Fibroblast of skin of scalp (primary cell): ENCODE results near the gene PHKA2.

Experiments
- DNase-seq: peaks from one replicate; pipeline ENCODE4 v3.0.0-alpha.2; 2013

PHKA2 gene

DNA sequence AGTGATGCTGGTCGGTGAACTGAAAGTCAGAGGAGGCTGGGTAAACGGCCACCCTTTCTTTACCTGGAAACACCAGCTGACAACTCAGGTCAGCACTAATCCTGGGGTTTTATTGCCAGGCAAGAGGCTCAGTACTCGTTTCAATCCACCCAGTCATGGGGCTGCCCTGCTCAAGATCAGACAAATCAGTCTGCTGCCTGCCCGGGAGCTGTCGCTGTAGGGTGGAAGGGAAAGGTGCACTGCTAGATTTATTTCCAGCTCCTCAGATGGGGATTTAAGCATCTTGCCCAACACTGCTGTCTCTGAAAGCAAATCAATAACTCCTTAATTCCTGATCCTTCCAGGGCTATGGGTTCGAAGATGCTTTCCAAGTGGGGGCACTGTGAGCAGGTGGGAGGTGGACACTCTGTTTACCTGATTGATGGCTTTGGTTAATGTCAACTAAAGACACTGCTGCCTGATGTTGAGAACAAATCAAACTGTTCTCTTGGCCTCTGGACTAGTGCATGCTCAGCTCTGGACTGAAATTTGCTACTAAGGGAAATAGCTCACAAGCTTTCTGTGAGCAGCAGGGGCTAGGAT is 59.3 kb downstream of the PHKA2 start:
- no peak for DNase-seq

DNA sequence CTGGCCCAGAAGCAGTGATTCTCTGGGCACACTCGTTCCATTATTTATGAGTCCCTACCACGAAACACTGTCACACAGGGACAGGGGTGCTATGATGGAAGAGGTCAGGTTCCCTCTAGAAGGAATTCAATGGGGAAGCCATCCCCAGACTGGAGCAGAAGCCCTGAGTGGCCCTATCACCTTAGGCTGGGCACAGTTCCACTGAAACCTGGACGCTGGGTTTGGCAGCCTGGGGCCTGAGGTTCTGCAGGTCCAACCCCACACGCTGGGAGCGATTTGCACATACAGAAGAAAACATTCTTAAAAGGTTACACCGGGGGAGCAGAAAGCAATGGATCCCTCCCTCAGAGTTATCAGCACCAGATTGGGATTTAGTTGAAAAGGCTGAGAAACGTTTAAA is 63.3 kb downstream of the PHKA2 start:
- DNase-seq = no peak

DNA sequence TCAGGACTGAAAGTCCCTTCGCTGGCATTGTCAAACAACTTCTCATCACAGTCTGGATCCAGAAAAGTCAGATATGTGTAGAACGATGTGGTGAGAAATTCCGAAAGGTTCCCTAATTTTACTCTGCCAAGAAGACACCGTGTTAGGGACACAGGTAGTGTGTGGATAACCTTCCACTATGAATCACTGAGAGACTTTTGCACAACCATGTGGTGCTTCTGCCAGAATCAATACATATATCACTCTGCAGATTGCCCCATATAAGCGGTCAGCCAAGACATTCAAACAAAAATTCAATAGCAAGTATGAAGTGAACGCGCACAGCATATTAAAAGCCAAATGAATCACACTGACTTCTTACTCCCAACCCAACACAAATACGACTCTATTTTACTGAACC is 63.8 kb downstream of the PHKA2 start:
- DNase-seq = no peak

DNA sequence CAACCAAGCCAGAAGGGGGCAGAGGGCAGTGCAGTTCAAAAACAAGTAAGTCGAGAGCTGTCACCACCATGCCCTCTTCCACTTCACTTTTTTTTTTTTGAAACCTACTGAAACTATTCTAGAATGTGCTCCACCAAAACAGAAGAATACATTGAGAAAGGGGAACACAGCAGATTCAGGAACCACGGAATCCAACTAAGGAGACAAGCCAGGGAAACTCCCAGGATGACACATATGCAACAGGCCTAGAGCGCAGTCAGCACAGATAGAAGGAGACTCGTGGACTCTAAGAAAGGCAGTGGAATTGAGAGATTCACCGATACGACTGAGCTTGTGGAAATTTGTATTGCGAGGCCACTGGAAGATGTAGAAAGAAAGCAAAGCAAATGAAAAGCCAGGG is 66.1 kb downstream of the PHKA2 start:
- DNase-seq = no peak

DNA sequence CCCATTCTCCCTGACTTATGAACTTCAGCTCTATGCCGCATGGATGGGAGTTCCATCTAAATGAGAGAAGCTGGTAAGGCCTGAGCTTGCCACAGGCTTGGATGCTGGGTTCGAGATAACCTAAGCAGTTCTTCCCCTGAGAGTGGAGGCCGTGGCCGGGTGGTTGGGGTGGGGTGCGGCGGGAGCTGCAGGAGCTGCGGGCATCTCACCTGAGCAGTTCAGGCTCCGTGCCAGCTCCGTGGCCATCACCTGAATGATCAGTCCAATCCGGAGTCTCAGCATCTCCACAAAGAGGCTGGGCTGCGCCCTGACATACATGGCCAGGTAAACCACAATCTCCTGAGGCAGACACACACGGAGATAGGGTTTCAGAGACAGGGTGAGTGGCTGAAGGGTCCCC is 77.6 kb downstream of the PHKA2 start:
- no peak for DNase-seq

DNA sequence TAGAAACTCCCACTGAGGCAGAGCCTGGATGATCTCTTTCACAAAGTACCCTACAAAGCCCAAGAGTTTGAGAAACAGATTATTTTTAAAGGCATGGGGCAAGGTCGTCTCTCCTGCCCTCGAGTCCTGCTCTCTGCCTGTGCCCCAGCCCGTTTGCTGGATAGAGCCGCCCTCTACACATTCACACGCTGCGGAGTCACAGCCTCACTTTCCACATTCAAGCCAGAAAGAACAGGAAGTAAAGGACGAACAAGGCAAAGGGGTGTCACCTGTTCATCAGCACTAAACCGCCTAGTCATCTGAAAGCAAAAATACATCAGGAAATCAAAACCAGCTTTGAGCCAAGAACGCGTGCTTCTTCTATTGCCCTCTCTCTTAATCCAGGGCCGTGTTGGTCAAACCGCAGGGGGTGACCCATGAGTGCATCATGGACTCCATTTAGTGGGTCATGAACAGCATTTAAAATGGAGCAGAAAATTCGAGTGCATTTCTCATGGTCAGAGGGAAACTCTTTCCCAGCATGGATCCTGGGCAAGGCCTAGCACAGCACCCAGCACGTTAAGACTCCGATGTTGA is 83.4 kb downstream of the PHKA2 start:
- DNase-seq = no peak

DNA sequence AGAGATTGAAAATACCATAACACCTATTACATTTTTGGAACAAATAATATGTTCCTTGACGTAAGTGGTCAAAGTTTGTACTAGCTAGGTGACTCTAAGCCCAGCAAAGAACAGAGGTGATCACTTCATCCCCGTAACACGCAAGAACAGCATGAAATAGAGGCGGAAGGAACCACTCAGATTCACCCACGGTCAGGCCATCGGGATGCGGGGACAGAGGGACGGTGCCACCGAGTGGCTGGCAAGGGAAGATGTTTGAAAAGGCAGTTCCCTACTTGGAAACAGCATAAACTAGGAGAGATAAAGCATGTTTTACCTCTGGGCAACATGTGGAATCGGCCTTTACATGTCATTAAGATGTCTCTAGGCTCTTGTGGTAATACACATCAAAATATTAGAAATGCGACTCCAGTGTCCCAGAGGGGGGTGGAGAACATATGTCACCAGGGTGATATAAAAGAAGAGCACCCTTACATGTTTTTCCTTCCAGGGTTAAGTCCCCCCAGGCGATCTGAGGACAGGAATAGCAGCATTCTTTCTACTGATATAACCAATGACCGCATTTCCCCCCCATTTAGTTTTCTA is 84.0 kb downstream of the PHKA2 start:
- DNase-seq = peak; percentile 22

DNA sequence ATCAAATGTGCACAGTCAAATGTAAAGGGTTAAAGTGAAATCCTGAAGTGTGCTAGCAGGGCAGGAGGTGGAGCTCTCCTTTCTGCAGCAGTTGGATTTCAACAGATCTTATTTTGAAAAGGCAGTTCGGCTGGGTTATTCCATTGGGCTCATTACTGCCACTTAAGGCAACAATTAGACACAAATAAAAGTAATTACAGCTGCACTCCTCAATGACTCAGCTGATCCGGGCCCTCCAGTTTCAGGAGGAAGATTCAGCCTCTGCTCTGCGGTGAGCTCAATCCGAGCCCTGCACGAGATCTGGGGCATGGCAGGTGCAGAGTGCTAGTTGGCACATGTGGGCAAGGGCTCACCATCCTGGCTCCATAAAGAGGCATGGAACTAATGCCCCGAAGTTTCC is 85.4 kb downstream of the PHKA2 start:
- DNase-seq = no peak

DNA sequence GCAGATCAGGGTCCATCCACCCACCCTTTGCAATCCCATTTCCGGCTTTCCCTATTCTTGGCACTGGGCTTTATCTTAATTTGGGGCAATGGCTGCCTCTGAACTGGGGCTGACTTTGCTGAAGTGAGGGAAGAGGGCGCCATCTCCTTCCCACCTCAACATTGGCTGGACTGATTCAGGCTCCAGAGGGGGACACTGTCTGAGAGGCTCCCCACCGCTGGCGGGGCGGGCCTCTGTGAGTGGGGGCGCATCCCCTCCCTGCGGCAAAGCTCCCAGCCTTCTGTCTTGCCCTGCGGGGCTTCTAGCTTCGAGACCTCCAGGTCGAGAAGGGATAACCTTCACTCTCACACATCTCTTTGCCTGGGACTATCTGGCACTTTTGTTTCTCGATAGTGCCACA is 85.8 kb downstream of the PHKA2 start:
- DNase-seq = no peak

DNA sequence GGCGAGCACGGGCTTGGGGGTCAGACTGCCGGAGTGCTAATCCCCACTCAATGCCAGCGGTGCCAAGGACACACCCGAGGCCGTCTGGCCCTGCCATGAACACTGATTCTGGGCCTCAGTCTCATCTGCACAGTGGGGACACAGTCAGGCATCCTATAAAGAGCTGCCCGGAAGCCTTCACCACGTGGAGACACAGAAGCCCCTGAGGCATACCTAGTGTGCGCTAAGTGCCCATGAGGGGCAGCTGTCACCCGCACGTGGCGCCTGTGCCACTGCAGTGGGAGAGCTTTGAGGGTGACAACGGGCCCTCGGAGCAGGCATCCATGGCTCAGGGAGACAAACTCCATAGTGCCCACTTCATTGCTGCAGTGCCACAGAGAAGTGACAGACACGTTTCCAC is 86.3 kb downstream of the PHKA2 start:
- no peak for DNase-seq

DNA sequence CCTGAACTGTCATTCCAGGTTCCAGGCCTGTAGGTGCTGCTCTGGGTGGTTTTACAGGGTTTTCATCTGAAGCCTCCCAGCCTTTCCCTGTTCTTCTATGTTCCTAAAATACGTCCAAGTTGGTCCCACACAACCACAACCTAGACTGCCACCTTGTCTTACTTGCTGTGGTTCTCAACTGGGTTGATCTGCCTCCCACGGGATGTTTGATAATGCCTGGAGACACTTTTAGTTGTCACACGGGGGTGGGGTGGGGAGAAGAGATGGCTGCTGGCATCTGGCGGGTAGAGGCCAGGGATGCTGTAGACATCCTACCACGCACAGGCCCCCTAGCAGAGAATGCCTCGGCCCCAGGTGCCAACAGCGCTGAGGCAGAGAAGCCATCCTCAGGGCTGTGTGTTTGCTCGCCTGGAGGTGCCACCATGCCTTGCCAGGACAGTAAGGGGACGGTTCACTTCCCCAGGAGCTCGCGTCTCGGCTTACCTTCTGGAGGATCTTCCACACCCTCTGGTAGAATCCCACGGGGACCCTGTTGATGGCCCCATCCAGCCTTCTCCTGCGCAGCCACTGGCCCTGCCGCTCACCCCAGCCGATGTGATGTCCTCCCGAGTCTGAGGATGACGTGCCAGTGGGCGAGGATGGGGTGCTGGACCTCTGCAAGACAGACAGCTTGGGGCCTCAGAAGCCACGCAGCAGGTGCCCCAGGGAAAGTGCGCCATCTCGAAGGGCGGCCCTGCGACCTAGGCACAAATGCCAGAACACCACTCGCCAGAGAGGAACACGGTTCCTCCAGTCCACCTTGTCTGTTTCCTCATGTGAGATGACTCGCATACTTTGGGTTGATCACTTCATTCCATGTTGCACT is 87.0 kb downstream of the PHKA2 start:
- DNase-seq = no peak

DNA sequence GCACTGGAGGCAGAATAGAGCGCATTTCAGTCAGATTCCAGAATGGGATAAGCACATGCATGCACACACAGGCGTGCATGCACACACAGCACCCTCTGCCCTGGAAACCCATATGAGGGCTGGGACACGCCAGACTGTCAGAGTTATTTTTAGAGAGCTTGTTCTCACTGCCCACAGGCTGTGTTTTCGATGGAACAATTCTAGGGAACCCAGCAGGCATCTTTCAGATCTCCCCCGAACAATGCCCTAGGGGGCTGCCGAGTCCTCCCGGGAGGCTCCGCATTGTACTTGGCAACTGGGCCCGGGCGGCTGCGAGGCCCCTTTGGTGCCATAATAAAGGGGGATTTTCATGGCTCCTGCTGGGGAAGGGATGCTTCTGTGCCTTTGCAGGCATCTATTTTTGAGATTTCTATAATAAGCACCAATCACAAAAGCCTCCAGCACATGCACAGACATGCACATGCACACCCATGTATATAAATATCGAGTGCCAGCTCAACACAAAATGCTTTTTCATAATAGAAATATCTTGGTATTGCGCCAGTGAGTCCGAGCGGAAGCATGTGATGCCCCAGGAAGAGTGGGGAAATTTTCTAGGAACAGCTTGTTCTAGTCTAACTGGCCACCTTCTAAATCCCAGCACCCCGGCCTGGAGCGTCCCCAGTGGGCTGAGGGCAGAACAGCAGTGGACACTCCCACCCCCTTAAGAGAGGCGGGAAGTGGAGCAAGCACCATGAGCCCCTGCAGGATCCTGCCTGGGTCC is 88.5 kb downstream of the PHKA2 start:
- peak; percentile 77 for DNase-seq

DNA sequence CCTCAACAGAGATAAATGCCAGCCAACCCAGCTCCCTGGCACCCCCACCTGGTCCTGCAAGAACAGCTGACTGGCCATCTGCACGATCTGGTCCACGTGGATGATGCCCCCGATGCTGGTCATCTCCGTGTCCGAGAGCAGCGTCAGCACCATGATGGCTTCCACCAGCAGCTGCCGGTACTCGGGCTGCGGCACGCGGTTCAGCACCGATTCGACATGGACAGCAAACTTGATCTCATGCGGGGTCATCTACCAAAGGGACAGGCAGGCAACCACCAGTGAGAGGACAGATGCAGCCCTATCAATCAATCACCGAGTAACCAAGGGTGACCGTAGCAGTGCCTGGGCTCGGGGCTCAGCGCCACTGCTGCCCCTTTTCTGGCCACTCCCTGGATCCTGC is 89.8 kb downstream of the PHKA2 start:
- DNase-seq = no peak

DNA sequence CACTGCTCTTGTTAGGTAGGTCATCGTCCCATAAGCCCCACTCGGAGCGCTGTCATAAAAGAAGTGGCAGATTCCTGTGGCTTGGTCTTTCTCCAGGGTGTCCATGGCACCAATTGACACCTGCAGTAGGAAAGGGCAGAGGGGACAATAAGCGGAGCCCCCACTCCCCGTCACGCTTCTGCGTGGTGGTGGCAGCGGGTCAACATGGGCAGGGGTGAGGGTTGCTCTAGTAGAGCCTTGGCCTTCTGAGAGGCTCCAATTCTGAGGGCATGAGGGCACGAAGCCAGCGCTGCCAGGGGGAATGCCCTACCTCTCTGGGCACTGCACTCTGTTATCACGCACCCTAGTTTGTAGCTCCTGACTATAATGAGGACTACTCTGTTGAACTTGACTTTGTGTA is 90.4 kb downstream of the PHKA2 start:
- DNase-seq = no peak

DNA sequence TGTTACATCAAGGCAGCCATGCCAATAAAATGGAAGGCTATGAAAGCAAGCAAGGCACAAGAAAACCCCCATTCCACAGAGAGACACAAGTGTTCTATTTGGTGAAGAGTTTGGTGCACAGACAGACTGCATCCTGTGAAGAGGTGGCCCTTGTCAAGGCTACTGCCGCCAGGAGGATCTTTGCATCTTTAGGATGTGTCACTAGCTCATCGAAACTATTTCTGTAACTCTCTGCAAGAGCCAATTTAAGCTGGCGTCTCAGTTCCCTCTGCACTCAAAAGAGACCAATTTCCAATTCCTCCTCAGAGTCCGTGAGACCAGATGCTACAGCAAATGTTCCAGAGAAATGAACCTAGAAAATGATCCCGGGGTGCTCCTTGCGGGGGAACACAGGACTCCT is 91.0 kb downstream of the PHKA2 start:
- no peak for DNase-seq

DNA sequence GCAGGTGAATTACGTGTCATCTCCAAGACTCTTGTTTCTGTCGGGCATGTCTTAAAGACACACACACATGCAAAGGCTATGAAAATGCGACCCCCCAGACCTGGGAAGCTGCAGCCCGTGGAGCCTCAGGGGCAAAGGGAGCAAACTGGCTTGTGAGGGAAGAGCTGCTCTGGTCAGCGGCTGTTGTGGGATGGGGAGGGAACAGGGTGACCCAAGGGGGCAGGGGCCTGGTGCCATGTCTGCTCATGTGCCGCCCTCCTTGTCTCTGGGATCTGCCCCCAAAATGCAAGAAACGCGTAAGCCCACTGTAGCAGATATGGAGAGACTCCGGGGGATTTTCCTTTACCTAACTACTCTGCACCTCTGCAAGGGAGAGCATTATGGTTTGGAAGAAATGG is 92.4 kb downstream of the PHKA2 start:
- no peak for DNase-seq

DNA sequence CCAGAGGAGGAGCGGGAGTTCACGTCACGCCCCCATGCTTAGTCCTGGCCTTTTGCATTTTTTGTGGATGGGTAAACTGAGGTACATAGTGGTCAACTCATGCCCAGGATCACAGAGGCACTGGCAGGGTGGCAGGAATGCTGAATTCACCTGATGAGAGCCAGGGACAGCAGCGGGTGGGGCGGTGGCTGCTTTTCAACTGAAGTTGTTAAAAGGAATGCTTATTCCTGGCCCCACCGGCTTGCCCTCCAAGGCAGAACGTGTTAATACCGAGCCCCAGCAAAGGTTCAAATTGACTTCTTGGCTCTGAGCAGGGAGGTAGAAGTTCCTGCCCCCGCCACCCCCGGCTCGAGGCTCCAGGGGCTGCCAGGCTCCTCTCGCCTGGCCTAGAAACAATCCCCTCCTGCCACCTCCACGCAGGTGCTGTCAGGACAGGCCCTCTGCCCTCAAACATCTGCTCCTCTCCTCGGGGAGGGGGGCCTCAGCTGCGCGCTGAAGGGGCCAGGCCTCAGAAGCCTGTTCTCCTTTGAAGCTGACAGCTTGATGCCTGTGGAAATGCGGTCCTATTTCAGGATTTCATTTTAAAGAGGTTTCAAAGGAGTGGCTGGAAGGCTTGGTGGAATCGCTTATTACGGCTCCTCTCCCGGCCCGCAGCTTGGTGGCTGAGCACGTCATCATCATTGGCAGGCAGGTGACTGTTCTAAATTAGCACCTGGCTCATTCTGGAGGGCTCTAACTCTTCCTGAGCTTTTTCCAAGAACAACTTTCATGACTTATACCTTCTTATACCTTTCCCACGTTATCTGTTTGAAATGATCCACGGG is 93.0 kb downstream of the PHKA2 start:
- DNase-seq = no peak

DNA sequence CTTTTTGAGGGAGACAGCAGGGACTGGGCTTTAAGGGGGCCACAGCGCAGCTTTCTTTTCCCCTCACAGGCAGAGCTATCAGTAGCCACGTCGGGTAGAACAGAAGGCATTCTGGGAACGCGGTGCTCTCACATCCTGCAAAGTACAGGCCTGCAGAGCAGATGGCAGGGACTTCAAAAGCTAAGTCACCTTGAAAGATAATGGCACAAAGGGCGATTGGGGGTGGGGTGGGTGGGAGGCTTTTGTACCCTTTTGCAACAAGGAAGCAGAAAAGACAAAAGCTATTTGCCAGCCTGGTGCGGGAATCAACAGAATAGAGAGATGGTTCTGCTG is 93.9 kb downstream of the PHKA2 start:
- DNase-seq = no peak

DNA sequence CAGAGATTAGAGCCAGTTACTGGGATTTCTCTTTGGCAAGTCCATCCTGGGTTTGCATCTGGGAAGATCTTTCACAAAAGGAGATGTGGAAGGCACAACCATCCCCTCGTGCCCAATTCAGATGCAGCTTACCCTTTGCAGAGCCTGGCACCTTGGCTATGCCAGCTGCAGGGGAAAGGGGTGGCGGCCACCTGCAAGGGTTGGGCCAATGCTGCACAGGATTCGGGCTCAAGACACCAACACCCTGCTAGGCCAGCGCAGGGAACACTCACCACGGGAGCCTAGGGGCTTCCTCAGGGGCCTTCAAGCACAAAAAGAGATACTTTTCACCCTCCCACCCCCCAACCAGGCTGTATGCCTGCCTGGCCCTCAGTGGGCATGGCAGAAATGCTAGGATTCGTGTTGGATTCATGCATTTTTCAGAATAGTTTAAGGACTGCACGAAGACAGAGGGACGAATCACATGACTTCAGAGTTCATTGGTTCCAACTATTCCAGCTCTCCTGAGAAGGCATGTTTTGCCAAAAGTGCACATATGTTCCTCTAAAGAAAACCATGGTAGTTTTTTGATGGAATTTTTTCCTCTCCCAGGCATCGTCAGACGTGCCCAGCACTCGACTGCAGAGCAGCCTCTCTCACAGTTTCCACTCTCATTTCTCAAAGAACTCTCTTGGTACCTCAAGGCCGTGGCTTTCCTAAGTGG is 94.4 kb downstream of the PHKA2 start:
- DNase-seq = no peak

DNA sequence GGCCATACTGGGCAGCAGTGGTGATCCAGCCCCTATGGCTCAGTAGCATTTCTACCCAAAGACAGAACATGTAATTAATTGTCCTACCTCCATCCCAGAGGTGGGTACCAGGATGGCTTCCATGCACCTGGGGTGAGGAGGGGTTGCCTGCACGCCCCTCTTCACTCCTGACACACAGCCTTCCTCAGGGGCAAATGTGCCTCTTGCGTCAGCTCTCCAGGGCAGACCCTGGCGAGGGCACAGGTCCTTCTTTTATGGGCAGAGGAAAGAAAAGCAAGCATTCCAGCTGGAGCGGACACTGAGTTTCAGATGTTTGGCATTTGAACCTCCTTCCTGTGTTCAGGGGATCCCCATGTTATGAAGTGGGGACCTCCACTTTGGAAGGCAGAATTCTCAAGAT is 95.6 kb downstream of the PHKA2 start:
- no peak for DNase-seq

DNA sequence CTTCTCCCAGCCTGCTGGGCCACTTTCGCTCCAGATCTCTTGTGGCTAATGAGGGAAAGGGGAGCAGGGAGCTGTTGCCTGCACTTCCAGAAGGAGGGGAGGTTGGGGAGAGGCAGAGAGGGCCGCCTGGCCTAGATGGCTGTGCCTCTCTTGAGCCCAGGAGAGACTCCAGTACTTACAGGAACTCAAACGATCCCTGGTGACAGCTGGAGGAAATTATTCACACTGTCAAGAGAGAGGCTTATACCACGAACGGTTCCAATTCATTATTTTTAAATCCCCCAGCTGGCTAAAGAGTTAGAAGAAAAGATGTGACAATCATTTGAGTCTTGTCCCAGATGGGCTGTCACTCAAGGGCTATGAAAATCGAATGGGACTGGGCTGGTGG is 96.1 kb downstream of the PHKA2 start:
- no peak for DNase-seq
